ENCODE results near the gene PFKFB1. TPM values are rescaled to one million over a fixed set of nuclear protein-coding genes. Genes with fewer than 3 reads are reported as not detected.

PFKFB1 gene
- total and polyA plus RNA-seq, 9 of the 15 experiments (the other 6 are each of a cell fraction or from before 2014, with no cell fraction given) = 0.07 to 0.24 (median 0.15) TPM; not detected in 2

DNA sequence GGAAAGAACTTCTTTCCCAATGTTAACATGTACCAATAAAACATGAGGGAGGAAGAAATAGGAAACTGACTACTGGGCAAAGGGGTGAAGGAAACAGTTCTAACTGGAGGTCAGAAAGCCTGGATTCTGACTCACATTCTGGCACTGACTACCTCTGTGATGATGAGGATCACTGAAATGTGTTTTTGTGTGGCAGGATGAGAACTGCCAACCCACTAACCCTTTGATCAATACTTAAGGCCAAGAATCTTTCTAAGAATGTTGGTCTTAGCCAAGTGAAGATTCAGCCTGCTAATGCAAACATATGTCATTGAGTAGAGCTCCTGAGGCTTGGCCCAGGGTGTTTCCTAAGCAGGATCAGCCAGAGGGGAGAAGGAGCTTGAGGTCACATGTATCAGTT lies 32.2 kb upstream of the PFKFB1 start:
- no peaks in the 10 kb centered on the region for H4K20me1 ChIP-seq (replicated peaks; ENCODE audit: control insufficient read depth, insufficient read depth, low read length)
- DNase-seq (ENCODE audit: extremely low read depth in 1 of 4, low spot score in 3 of 4) (no peak), FAIRE-seq (no peak), ATAC-seq (no peak)
- peaks cover 9 to 24% of the 10 kb centered on the region in 2 experiments; a peak in 4 of 5 replicates for H3K4me1 ChIP-seq (replicated peaks in 1 of 2; ENCODE audit: control insufficient read depth in 2 of 2, insufficient read depth in 2 of 2, low read length in 2 of 2)
- H3K36me3 ChIP-seq (ENCODE audit: control insufficient read depth, insufficient read depth, low read length) = no peaks in the 10 kb centered on the region; the same call in 2 of the 3 replicates
- no peaks in the 10 kb centered on the region for H3K9me1 ChIP-seq (ENCODE audit: control insufficient read depth, insufficient read depth, low read length)
- no peak overlapping the region for H3K4me3 ChIP-seq
- H3K27ac ChIP-seq (ENCODE audit: extremely low read depth, low read depth, low read length) = no peak overlapping the region
- no peak overlapping the region for H2AFZ ChIP-seq (ENCODE audit: low read depth, low read length)
- no peaks in the 10 kb centered on the region for H3K27me3 ChIP-seq (ENCODE audit: control insufficient read depth in 2 of 2, insufficient read depth in 2 of 2, low read length in 2 of 2)
- POLR2A ChIA-PET = no interaction called here
- no peak overlapping the region for H3K4me2 ChIP-seq (ENCODE audit: insufficient read depth, low read length)
- H3K9me3 ChIP-seq (replicated peaks; ENCODE audit: control insufficient read depth, insufficient read depth, low read depth, low read length) = no peaks in the 10 kb centered on the region
- no TSS peak for BruUV-seq (replicated peaks)
- H3K9ac ChIP-seq (ENCODE audit: insufficient read depth in 1 of 2, low read depth in 2 of 2, low read length in 2 of 2) = no peak overlapping the region
- intact Hi-C loops (cut with micrococcal nuclease) = no loop called here
- in situ Hi-C loops (cut with MboI) = no loop called here
- CTCF ChIA-PET (ENCODE audit: low intra/inter-chr PET ratio) = no interaction called here
- H3K79me2 ChIP-seq (ENCODE audit: control insufficient read depth, insufficient read depth, low read length) = peaks cover 17% of the 10 kb centered on the region
- TF ChIP-seq, protein P1, sequence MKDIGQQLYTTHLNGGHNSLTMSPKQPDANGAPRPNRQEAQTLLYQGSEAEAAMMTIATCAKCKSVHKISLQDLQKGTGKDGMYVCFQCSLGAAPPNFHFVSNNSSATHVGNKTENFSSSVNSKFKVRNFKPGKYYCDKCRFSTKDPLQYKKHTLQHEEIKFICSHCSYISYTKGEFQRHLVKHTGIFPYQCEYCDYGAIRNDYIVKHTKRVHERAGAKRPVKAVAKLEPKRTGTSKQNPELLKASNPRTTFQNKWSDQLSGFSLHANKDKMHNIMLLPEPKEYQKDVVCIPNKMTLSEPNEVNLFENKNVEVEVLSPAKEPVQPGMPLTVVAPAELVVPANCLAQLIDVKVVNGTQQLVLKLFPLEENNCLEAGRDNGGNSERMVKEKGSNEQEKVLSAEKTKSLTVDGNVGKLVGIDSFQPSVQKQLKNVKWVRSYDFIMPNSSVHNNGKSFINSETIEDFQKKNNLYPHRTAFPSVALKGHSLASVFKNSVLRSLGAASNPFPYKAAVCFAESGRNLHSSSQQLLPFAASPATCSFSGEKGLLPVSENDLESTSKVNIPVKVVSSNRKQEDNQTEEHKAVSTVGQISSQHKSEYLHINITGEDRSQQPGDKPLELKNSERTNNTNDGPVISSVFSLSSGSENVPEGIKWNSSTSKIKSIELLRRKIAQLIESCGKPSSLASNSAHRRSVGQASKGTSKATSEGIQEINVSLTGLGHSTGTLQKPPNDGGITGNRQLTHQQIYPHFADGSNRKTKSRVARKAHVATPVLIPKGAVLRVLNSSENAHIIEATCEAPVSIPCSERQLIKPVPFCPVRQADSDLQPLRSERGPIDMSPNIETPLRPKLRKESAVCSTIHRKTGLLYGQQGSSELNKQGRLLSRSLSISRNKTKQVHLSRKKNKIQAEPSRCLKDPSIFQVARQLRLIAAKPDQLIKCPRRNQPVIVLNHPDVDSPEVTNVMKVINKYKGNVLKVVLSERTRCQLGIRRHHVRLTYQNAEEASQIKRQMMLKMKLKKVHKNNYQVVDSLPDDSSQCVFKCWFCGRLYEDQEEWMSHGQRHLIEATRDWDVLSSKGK (CRISPR knock-in tag; IDR thresholded peaks at IDR 0.05) = no peak
- TF ChIP-seq ZNF764 (CRISPR knock-in tag; IDR thresholded peaks at IDR 0.05; ENCODE audit: low read depth) = no peak
- no peak for TF ChIP-seq NR1H2 (CRISPR knock-in tag; IDR thresholded peaks at IDR 0.05)
- TF ChIP-seq DMBX1 (CRISPR knock-in tag; IDR thresholded peaks at IDR 0.05; ENCODE audit: borderline replicate concordance) = no peak
- TF ChIP-seq NCOR1 (IDR thresholded peaks at IDR 0.05) = no peak
- TF ChIP-seq BCL6 (CRISPR knock-in tag; IDR thresholded peaks at IDR 0.05) = no peak
- TF ChIP-seq GABPB1 (CRISPR knock-in tag; IDR thresholded peaks at IDR 0.05) = no peak
- TF ChIP-seq, protein P2, sequence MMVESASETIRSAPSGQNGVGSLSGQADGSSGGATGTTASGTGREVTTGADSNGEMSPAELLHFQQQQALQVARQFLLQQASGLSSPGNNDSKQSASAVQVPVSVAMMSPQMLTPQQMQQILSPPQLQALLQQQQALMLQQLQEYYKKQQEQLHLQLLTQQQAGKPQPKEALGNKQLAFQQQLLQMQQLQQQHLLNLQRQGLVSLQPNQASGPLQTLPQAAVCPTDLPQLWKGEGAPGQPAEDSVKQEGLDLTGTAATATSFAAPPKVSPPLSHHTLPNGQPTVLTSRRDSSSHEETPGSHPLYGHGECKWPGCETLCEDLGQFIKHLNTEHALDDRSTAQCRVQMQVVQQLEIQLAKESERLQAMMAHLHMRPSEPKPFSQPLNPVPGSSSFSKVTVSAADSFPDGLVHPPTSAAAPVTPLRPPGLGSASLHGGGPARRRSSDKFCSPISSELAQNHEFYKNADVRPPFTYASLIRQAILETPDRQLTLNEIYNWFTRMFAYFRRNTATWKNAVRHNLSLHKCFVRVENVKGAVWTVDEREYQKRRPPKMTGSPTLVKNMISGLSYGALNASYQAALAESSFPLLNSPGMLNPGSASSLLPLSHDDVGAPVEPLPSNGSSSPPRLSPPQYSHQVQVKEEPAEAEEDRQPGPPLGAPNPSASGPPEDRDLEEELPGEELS (CRISPR knock-in tag; IDR thresholded peaks at IDR 0.05; ENCODE audit: borderline replicate concordance) = no peak
- TF ChIP-seq, protein P3, sequence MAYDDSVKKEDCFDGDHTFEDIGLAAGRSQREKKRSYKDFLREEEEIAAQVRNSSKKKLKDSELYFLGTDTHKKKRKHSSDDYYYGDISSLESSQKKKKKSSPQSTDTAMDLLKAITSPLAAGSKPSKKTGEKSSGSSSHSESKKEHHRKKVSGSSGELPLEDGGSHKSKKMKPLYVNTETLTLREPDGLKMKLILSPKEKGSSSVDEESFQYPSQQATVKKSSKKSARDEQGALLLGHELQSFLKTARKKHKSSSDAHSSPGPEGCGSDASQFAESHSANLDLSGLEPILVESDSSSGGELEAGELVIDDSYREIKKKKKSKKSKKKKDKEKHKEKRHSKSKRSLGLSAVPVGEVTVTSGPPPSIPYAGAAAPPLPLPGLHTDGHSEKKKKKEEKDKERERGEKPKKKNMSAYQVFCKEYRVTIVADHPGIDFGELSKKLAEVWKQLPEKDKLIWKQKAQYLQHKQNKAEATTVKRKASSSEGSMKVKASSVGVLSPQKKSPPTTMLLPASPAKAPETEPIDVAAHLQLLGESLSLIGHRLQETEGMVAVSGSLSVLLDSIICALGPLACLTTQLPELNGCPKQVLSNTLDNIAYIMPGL (CRISPR knock-in tag; IDR thresholded peaks at IDR 0.05) = no peak
- TF ChIP-seq HSF4 (CRISPR knock-in tag; IDR thresholded peaks at IDR 0.05; ENCODE audit: borderline replicate concordance) = no peak
- no peak for TF ChIP-seq NRF1 (conservative IDR thresholded peaks at IDR 0.05 in 1 of 2, IDR thresholded peaks at IDR 0.05 in 1 of 2)
- TF ChIP-seq FOXP1 (CRISPR knock-in tag; IDR thresholded peaks at IDR 0.05) = no peak
- TF ChIP-seq, protein P4, sequence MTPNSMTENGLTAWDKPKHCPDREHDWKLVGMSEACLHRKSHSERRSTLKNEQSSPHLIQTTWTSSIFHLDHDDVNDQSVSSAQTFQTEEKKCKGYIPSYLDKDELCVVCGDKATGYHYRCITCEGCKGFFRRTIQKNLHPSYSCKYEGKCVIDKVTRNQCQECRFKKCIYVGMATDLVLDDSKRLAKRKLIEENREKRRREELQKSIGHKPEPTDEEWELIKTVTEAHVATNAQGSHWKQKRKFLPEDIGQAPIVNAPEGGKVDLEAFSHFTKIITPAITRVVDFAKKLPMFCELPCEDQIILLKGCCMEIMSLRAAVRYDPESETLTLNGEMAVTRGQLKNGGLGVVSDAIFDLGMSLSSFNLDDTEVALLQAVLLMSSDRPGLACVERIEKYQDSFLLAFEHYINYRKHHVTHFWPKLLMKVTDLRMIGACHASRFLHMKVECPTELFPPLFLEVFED (CRISPR knock-in tag; conservative IDR thresholded peaks at IDR 0.05) = no peak
- TF ChIP-seq TBP (optimal IDR thresholded peaks at IDR 0.05; ENCODE audit: low read depth, low read length) = no peak
- no peak for TF ChIP-seq IFI16 (CRISPR knock-in tag; IDR thresholded peaks at IDR 0.05)
- no peak for TF ChIP-seq HDAC3 (IDR thresholded peaks at IDR 0.05; ENCODE audit: borderline replicate concordance, partially characterized antibody)

Measured in K562 (cell line).